Medulla oblongata (tissue), 1 donor: ENCODE data around the gene ADAR.

Source experiments
- DNase-seq: peaks from one replicate; pipeline ENCODE4 v3.0.0-alpha.2; 2015; ENCODE audit errors: extremely low spot score

ADAR gene

DNA sequence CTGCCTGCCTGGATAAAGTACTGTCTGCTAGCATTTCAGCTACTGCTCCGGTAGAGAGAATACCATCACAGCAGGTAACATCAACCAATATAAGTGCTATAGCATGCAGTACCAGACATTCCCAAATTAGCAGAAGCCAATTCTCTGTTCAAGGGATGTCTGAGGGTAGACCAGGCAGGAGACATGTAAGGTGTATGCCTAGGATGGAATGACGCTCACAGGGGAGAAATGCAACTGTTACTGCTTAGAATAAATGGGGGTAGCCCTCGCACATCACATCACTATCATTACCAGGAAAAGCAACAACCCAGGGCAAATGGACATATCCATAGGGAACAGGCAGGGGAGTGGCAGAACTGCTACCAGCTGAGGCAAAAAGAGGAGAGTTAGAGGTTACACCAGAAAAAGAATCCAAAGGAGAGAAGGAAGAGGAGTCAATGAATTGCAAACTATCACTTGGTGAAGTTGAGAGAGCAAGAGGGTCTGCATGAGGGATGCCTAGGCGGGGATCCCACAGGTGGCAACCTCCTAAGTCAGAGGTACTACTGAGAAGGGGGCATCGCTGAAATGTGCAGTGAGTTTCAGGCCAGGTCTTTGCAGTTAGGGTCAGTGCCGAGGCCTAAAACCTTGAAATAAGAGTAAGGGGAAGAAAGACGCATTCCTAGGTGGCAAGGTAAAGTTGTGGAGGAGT, 50.6 kb downstream of the ADAR start:
- DNase-seq = no peak

DNA sequence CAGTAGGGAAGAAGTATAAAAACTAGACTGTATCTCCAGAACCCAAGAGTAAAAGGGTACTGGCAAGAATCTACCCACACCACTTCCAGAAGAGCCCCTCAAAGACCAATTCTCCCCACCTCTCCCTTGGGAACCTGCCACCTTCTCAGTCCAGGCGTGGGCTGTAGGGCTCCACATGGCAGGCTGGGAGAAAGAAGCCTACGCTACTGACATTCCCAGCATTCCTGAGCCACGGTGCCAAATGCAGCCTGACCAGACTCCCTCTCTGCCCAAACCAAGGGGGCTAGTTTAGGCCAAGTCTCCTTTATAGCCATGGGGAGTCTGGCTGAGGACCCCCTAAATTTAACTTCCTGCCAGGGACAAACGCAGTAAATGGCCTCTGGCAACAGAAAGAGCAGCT, 51.6 kb downstream of the ADAR start:
- no peak for DNase-seq

DNA sequence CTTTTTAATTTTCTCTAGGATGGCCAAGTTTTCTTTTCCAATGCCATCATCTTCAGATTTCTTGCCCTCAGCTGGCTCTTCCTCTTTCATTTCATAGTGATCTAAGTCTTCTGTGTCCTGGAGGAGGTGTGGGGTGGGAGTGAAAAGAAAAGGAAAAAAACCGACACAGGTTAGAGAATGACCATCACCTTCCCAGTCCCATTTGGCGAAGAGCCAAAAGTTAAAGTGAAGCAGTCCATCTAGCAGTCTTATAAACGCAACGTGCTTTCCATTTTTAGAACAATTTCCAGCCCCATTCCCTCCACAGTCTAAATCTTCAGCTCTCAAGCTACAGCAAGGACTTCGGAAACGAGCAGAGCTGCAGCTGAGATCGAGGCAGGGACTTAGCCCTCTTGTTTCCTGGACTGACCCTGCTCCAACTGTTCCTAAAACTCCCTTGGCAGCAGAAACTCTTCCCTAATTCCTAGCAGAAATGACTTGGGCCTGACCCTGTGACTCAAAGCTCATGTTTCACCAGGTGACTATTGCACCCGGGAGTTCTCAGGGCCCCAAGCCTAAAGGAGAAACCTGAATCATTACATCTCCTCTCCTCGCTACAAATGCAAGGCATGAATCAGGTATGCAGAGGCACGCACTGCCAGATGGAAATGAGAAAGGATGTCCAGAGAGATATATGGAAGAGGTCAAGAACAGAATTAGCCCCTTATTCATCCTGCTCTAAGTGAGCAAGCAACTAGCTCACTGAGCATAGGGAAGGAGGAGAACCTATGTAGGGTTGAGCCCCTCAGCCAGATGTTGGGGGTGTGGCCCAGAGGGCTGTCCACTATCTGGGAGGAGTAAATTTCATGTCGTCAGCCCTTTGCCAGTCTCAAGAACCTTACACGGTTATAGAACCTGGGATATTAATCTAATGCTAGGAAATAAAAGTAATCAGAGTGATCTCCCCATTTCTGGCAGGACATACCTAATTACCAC, 54.6 kb downstream of the ADAR start:
- no peak for DNase-seq

DNA sequence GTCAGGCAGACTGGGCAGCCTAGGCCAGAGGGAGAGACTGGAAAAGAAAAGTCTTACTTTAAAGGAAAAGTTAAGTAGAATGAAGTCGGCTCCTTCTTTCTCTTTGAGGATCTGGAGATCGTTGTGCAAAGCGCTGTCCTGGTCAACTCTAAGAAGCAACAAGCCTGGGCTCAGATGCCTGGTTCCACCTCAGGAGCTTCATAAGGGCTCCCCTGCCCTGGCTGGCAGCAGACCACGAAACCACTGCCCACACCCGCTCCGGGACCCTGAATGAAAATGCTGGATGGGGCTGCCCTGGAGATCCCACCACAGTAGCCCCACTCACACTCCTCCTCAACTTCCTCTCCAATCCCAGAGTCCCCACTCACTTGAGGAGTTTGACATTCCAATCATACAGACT, 56.0 kb downstream of the ADAR start:
- DNase-seq = no peak

GRCh38 chr1:154551474-154551873, 56.5 kb downstream of the ADAR start:
- no peak for DNase-seq

DNA sequence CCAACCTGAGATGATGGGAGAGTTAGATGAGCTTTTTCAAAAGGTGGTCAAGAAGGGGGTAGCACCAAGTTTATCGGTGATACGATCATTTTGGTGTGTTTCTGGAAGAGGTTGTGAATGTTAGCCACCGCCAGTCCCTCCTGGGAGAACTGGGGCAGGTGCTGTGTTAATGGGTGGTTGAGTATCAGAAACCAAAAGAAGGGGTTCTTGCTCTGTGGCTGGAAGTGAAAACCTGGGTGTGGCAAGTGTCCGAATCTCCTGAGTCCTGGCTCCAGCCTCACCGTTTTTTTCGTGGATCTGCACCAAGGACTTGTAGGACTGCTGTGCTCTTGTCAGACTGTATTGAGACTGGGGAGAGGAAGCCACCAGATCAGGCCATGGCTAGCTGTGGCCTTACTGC, 57.3 kb downstream of the ADAR start:
- DNase-seq = no peak

GRCh38 chr1:154550070-154550469, 57.9 kb downstream of the ADAR start:
- no peak for DNase-seq

- no peak for DNase-seq
These were observed 58.7 kb downstream of the ADAR start for GRCh38 chr1:154549202-154549770.

- no peak for DNase-seq
These were observed 60.0 kb downstream of the ADAR start for GRCh38 chr1:154548028-154548427.

GRCh38 chr1:154547105-154547732, 60.8 kb downstream of the ADAR start:
- no peak for DNase-seq

GRCh38 chr1:154546264-154547063, 61.5 kb downstream of the ADAR start:
- peak; percentile 71 for DNase-seq

DNA sequence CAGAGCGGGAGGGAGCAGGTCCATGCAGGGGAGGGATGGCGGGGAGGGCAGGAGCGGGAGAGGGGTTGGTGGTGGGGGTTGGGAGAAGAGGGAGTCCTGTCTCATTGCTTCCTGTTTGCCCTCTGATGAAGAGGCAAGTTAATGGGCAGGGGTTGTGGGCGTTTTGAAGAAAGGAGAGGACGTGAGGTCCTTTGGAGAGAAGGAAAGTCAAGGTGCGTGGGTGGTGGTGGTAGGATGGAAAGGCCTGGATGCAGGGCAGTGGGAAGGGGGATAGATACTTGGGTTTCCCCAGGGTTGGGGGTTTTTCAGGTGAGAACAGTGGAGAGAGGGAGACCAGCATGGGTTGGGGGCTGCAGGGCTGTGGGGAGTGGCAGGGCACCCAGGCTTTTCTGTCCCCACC, 66.8 kb downstream of the ADAR start:
- DNase-seq = no peak

- no peak for DNase-seq
These were observed 68.2 kb downstream of the ADAR start for GRCh38 chr1:154539486-154540483.

- DNase-seq = no peak
These were observed 71.4 kb downstream of the ADAR start for GRCh38 chr1:154536570-154536969.

- DNase-seq = no peak
These were observed 73.8 kb downstream of the ADAR start for GRCh38 chr1:154533952-154534844.
